ENCODE measurements around the gene ALPL. TPM values are rescaled to one million over a fixed set of nuclear protein-coding genes. Genes with fewer than 3 reads are reported as not detected.

ALPL gene
- polyA plus RNA-seq, 3 donors: 2.8 to 51.4 (median 29.6) TPM

- WGBS, 3 donors: 26 to 62% (median 53%) methylated on average over 12 of the region's 12 CpGs
- H3K27ac ChIP-seq (ENCODE audit: low read depth, low read length): no peak overlapping the region
These were observed 110.8 kb downstream of the ALPL start for GRCh38 chr1:21620011-21620410.

DNA sequence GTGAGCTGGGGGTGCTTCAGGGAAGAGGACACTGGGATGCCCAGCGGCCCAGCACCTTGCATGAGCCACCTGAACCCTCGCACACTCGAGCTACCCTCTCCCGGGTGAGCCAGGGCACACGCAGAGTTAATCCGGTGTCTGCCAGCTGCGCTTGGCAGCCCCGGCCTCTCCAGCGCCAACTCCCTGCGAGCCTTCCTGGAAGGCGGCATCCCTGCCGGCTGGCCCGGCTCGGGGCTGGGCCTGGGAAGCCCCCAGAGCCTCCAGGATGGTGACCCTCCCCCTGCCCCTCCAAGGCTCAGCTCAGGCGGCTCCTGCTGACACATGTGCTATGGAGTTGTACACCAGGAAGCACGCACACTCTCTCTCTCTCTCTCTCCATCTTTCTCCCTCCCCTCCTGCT, 111.3 kb downstream of the ALPL start:
- no peak overlapping the region for H3K27ac ChIP-seq (ENCODE audit: low read depth, low read length)
- WGBS, 3 donors: 8 to 29% (median 22%) methylated on average over 13 to 16 of the region's 16 CpGs

DNA sequence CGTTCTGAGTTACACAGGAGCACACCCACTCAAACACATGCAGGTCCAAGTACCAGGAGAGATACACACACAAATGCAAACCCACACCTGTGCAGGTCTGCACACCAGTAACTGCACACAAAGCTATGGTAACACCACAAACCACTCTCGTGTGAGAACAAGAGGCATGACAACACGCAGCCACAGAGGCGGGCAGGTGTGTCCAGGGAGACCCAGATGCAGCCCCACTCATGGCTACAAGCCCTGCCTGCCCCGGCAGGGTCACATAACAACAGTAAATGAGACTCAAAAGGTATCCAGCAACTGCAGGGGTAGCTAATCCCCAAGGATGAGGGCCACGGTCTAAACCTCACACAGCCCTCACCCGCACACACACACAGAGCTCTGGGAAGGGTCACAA, 111.8 kb downstream of the ALPL start:
- WGBS, 3 donors: 23 to 85% (median 81%) methylated on average over 7 of the region's 7 CpGs
- no peak overlapping the region for H3K27ac ChIP-seq (ENCODE audit: low read depth, low read length)

DNA sequence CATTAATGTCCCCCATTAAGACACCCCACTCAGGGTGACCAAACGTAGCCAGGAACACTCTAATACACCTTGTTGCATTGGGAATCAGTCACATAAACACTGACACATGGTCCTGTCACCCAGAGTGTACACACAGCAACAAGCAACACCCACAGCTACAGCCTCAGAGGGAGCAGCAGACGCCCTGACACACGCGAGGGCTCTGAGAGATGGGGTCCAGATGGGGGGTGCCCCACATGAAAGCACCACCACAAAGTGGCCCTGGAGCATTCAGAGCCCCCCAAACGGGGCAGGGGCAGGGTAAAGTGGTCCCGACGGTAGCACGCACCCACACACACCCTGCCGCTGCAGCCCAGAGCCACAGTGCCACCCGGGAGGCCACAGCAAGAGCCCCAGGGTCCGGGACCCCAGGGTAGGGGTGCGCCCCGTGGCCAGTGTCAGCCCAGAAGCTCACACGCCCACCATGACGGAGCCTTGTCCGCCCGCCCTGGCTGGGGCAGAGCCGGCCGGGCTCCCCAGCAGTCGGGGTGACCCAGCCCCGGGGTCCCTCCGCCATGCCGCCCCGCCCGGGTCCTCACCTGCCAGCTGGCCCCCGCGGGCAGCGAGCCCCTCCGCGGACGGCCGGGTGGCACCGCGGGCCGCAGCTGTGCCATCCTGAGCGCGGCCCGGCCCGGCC, 112.7 kb downstream of the ALPL start:
- no peak overlapping the region for H3K27ac ChIP-seq (ENCODE audit: low read depth, low read length)
- WGBS, 3 donors: 17 to 36% (median 30%) methylated on average over 25 to 39 of the region's 39 CpGs

DNA sequence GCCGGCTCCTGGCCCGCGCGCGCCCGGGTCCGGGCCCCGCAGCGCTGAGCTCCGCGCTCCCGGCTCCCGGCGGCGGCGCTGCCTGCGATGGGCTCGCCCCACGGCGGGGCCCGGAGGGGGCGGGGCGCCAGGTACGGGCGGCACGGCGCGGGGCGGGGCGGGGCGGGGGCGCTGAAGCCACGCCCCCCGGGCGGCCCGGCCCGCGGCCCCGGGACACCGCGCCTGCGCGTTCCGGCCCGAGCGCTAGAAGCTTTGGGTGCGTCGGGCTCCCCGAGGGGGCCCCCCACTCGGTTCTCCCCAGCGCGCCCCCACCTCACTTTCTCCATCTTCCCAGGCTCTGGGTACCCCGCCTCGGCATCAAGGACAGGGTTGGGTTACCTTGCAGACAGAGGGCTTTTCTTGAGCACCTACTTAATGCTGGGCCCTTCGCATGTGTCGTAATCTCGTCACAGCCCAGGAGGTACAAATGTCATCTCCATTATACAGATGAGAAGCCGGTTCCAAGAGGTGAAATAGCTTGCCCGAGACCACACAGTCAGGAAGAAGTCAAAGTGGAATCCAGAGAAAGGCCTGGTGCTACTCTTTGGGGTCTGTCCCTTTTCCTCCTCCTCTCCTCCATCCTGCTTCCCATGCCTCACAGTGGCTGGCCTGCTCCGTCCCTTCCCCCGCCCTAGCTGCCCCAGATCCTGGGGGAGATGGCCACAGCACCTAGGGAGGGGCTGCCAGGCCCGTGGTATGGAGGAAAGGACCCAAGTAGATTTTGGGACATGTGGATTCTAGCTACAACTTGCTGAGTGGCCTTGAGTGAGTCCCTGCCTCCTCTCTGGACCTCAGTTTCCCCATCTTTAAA, 113.5 kb downstream of the ALPL start:
- no peak overlapping the region for H3K27ac ChIP-seq (ENCODE audit: low read depth, low read length)
- WGBS, 3 donors: 9 to 15% (median 9%) methylated on average over 29 to 62 of the region's 62 CpGs

DNA sequence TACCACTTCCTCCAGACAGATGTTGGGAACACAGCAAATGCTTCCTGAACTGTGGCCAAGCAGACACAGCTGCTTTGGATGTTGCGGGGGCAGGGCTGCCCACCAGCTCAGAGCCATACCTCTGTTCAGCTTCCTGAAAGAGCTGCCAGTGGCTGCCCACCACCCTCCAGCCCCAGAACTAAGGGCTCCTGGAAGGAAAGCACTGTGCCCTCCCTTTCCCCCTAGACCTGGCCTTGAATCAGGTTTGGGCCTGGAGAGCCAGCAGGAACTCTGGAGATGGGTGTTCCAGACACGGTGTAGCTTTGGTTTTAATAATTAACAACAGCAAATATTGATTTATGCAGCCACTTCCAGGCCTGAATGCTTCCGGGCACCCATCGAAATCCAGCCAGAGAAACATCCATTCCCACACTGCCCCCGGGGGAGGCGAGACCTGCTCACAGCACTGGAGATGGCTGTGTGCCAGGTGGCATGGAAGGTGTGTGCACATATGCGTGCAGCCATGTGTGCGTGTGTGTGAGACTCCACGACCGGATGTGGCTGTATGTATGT, 114.3 kb downstream of the ALPL start:
- H3K27ac ChIP-seq (ENCODE audit: low read depth, low read length): no peak overlapping the region
- WGBS, 3 donors: 18 to 75% (median 72%) methylated on average over 10 of the region's 10 CpGs

GRCh38 chr1:21624571-21625389, 115.6 kb downstream of the ALPL start:
- no peak overlapping the region for H3K27ac ChIP-seq (ENCODE audit: low read depth, low read length)
- 37 to 78% (median 74%) methylated on average over 11 of the region's 11 CpGs for WGBS, 3 donors

DNA sequence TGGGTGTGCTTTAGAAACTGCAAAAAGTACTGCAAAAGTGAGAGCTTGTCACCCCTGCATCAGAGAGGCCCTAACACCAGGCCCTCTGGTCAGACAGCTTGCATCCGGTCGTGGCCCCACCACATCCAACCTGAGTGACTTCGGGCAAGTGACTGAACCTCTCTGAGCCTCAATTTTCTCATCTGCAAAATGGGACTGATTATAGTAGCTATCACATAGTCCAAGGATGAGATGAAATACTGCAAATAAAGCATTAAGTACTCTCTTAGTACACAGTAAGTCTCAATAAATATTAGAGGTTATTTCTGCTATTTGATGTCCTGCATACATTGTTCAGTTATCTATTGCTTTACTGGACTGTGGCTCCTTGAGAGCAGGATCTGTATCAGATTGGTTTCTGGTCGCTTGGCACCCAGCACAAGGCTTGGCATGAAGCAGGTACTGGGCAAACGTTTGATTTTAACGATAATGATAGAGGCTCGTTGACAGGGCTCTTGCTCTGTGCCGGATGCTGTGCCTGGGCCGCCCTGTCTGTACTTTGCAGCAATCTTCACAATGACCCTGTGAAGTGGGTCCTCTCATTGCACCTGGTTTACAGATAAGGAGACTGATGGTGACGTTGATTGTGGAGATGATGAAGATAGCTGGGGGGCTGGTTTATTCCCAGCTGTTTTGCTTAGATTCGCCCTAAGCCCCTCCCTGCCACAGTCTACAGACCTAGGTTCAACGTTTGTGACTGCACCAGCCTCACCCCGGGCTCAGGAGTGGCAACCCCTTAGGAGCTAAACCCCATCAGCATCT, 116.4 kb downstream of the ALPL start:
- no peak overlapping the region for H3K27ac ChIP-seq (ENCODE audit: low read depth, low read length)
- WGBS, 3 donors: 66 to 88% (median 76%) methylated on average over 13 of the region's 13 CpGs

GRCh38 chr1:21626921-21627339, 117.7 kb downstream of the ALPL start:
- H3K27ac ChIP-seq (ENCODE audit: low read depth, low read length): no peak overlapping the region
- 83 to 89% (median 87%) methylated on average over 11 of the region's 11 CpGs for WGBS, 3 donors

Other genes with a start within 250 kb of the ALPL start
- 100 to 1,000 TPM in 1 of 3 donors, 10 to 100 TPM in 2; 63.8 to 110 (median 65.3) TPM for gene ECE1, start 219.0 kb upstream of the ALPL start, polyA plus RNA-seq
- gene NBPF3, start 69.3 kb upstream of the ALPL start, polyA plus RNA-seq: 1 to 10 TPM; 1.8 to 5.0 (median 2.1) TPM
- 10 to 100 TPM in 1 of 3 donors, 1 to 10 TPM in 1, under 1 TPM in 1; 0.45 to 65.5 (median 6.9) TPM for gene RAP1GAP, start 159.9 kb downstream of the ALPL start, polyA plus RNA-seq